K562 (cell line): ENCODE data around the gene LRRC26. TPM values are rescaled to one million over a fixed set of nuclear protein-coding genes. Genes with fewer than 3 reads are reported as not detected.

Experiments
- ATAC-seq: fragments of 200-7000 bp; cut with Tn5 transposase; 3 replicates; pipeline ENCODE4 v1.9.1; 2020; ENCODE audit warnings: moderate library complexity
- BruUV-seq: library from RNA; stranded (reverse); fragments of 400-500 nt; replicated peaks from 2 replicates; lab custom pipeline; 2021; lab: Mats Ljungman, UMichigan
- CTCF ChIA-PET: fragments of 300-600 bp; formaldehyde crosslinking; extraction: SDS; loops from one replicate; lab custom pipeline; 2021; ENCODE audit warnings: low intra/inter-chr PET ratio; lab: Yijun Ruan, JAX
- POLR2A ChIA-PET: fragments of 300-600, 350-650 bp; sonication (Branson Sonifier 250); formaldehyde crosslinking; extraction: SDS; loops from one replicate; lab custom pipeline; 2021; ENCODE audit warnings: antibody characterized with exemption, inconsistent platforms; lab: Yijun Ruan, JAX
- DNase-seq, 4 experiments: peaks; one replicate each; pipeline versions ENCODE4 v3.0.0 to v3.0.0-alpha.2; 2011 to 2018; ENCODE audit warnings: low spot score in 3 of 4, mixed read lengths in 3 of 4; ENCODE audit errors: extremely low read depth in 1 of 4
- FAIRE-seq: peaks from 2 replicates; lab custom pipeline; 2011; peaks lifted over from hg19 to GRCh38; lab: Jason Lieb, UNC
- H2AFZ ChIP-seq: 2 replicates; pipeline ENCODE4 v1.6.0; 2011; ENCODE audit warnings: low read depth, low read length, control low read depth, inconsistent platforms
- H3K27ac ChIP-seq: fragments of 200-600 bp; 3 replicates; pipeline ENCODE4 v1.8.0; 2011; ENCODE audit warnings: low read depth, mild to moderate bottlenecking, control low read depth, inconsistent platforms, low read length, moderate library complexity, mixed read lengths; ENCODE audit errors: extremely low read depth
- H3K27me3 ChIP-seq, 2 experiments: fragments of 300-600 bp in 1 of 2; 2 replicates in 1 of 2; 3 replicates in 1 of 2; pipeline versions ENCODE4 v1.6.0 to v1.8.0; 2011; ENCODE audit warnings: inconsistent platforms in 2 of 2, low read length in 2 of 2, mild to moderate bottlenecking in 1 of 2, mixed read lengths in 1 of 2, moderate library complexity in 1 of 2; ENCODE audit not compliant: control insufficient read depth in 2 of 2, insufficient read depth in 2 of 2
- H3K36me3 ChIP-seq: fragments of 300-600 bp; 3 replicates; pipeline ENCODE4 v1.8.0; 2011; ENCODE audit warnings: mild to moderate bottlenecking, low read length, inconsistent platforms; ENCODE audit not compliant: control insufficient read depth, insufficient read depth
- H3K4me1 ChIP-seq, 2 experiments: fragments of 200-600 bp in 1 of 2; replicated peaks in 1 of 2; 2 replicates in 1 of 2; 3 replicates in 1 of 2; pipeline versions ENCODE4 v1.5.1 to v1.8.0; 2011; ENCODE audit warnings: inconsistent platforms in 2 of 2, low read length in 2 of 2, mild to moderate bottlenecking in 1 of 2, mixed read lengths in 1 of 2, moderate library complexity in 1 of 2; ENCODE audit not compliant: control insufficient read depth in 2 of 2, insufficient read depth in 2 of 2
- H3K4me2 ChIP-seq: 2 replicates; pipeline ENCODE4 v1.6.1; 2011; ENCODE audit warnings: low read length, control low read depth, inconsistent platforms, mixed read lengths; ENCODE audit not compliant: insufficient read depth
- H3K4me3 ChIP-seq: fragments of 200-600 bp; sonication (generic), shearing (Covaris generic); 2 replicates; pipeline ENCODE4 v1.5.1; 2016; ENCODE audit warnings: control low read depth, inconsistent platforms
- H3K79me2 ChIP-seq: fragments of 200-600 bp; 3 replicates; pipeline ENCODE4 v1.8.0; 2011; ENCODE audit warnings: low read length, inconsistent platforms; ENCODE audit not compliant: control insufficient read depth, insufficient read depth
- H3K9ac ChIP-seq, 2 experiments: 2 replicates each; pipeline versions ENCODE4 v1.6.0 to v1.6.1; 2011; ENCODE audit warnings: low read depth in 2 of 2, low read length in 2 of 2, control low read depth in 1 of 2, inconsistent platforms in 1 of 2, mild to moderate bottlenecking in 1 of 2, mixed read lengths in 1 of 2; ENCODE audit not compliant: insufficient read depth in 1 of 2
- H3K9me1 ChIP-seq: one replicate; pipeline ENCODE4 v1.6.0; 2011; ENCODE audit warnings: inconsistent platforms, mild to moderate bottlenecking, low read length, moderate library complexity; ENCODE audit not compliant: control insufficient read depth, insufficient read depth
- H3K9me3 ChIP-seq: replicated peaks from 2 replicates; pipeline ENCODE4 v1.5.1; 2011; ENCODE audit warnings: low read depth, low read length, inconsistent platforms; ENCODE audit not compliant: control insufficient read depth, insufficient read depth
- H4K20me1 ChIP-seq: replicated peaks from 2 replicates; pipeline ENCODE4 v1.6.1; 2011; ENCODE audit warnings: low read length, inconsistent platforms, mixed read lengths; ENCODE audit not compliant: control insufficient read depth, insufficient read depth
- DIDO1 ChIP-seq: fragments of 450-650 bp; IDR thresholded peaks from 2 replicates; pipeline ENCODE4 v1.6.1; 2016; ENCODE audit warnings: low read depth, missing biosample characterization, missing genetic modification characterization
- FIP1L1 ChIP-seq: fragments of 200-400 bp; formaldehyde crosslinking; IDR thresholded peaks from 2 replicates; pipeline ENCODE4 v1.6.1; 2018; ENCODE audit warnings: mild to moderate bottlenecking, low read depth, low read length; ENCODE audit not compliant: poor library complexity, severe bottlenecking
- KAT7 ChIP-seq: sonication (generic); formaldehyde crosslinking; IDR thresholded peaks from 2 replicates; pipeline ENCODE4 v1.8.0; 2022; ENCODE audit warnings: missing genetic modification reagents, mild to moderate bottlenecking, borderline replicate concordance
- KDM5B ChIP-seq: fragments of 200-600 bp; sonication (generic); IDR thresholded peaks from 2 replicates; pipeline ENCODE4 v1.6.1; 2012; ENCODE audit warnings: low read depth, mild to moderate bottlenecking, moderate library complexity, low read length, control low read depth, inconsistent platforms; ENCODE audit not compliant: insufficient replicate concordance
- RB1 ChIP-seq: fragments of 450-650 bp; IDR thresholded peaks from 2 replicates; pipeline ENCODE4 v1.6.1; 2017; ENCODE audit warnings: low read depth, mild to moderate bottlenecking
- RFX1 ChIP-seq: fragments of 450-650 bp; IDR thresholded peaks from 2 replicates; pipeline ENCODE4 v1.6.1; 2016; ENCODE audit warnings: mild to moderate bottlenecking, moderate library complexity
- SOX6 ChIP-seq: fragments of 450-650 bp; IDR thresholded peaks from 2 replicates; pipeline ENCODE4 v1.6.1; 2014; ENCODE audit warnings: mild to moderate bottlenecking
- SP2 ChIP-seq: IDR thresholded peaks from 2 replicates; pipeline ENCODE4 v1.6.1; 2011; ENCODE audit warnings: mild to moderate bottlenecking, low read depth, low read length, moderate library complexity; ENCODE audit not compliant: poor library complexity, severe bottlenecking; ENCODE audit errors: extremely low read depth
- SRF ChIP-seq, 2 experiments: fragments of 250-450, 450-650 bp in 1 of 2; sonication (Bioruptor Pico) in 1 of 2; sonication (generic) in 1 of 2; formaldehyde crosslinking; IDR thresholded peaks; 2 replicates each; pipeline versions ENCODE4 v1.5.0 to v1.5.1; 2020 to 2022; ENCODE audit warnings: mild to moderate bottlenecking in 1 of 2, missing genetic modification reagents in 1 of 2
- ZBTB7A ChIP-seq: IDR thresholded peaks from 2 replicates; pipeline ENCODE4 v1.6.1; 2011; ENCODE audit warnings: low read depth, mild to moderate bottlenecking, low read length, moderate library complexity, borderline replicate concordance; ENCODE audit not compliant: control insufficient read depth
- ZNF699 ChIP-seq: fragments of 250-450 bp; sonication (Bioruptor Pico); IDR thresholded peaks from 2 replicates; pipeline ENCODE4 v1.8.0; 2021; ENCODE audit warnings: mild to moderate bottlenecking, moderate library complexity; ENCODE audit not compliant: insufficient replicate concordance
- ZNF766 ChIP-seq: fragments of 200-800 bp; sonication (Bioruptor generic); conservative IDR thresholded peaks from 2 replicates; pipeline ENCODE4 v1.6.1; 2016; ENCODE audit warnings: missing genetic modification characterization, missing compliant biosample characterization
- WGBS: fragments of 100-300 bp; shearing (Covaris generic); methylation state at CpG from one replicate; pipeline ENCODE4 v1.1.6; 2016; ENCODE audit warnings: low coverage, mixed read lengths; ENCODE audit not compliant: insufficient coverage; ENCODE audit errors: missing lambda C conversion rate; 5-methylcytosine and 5-hydroxymethylcytosine counted together
- in situ Hi-C: fragments of 300-500 bp; cut with MboI; formaldehyde crosslinking; loops from 4 replicates; pipeline ENCODE4 v1.15.0; 2018; ENCODE audit warnings: inconsistent platforms, mixed read lengths
- intact Hi-C: fragments of 100-400 bp; cut with micrococcal nuclease; formaldehyde crosslinking; loops from 2 replicates; pipeline ENCODE4 v1.14.2; 2022
- polyA plus RNA-seq, 8 experiments: library from polyadenylated mRNA; depleted of rRNA in 4 of 8; stranded (reverse) in 5 of 8; unstranded in 3 of 8; fragments of >200 nt; fragmentation: Nextera tagmentation in 2 of 8; fragmentation: Illumina TruSeq in 1 of 8; extraction: Ambion mirVana in 2 of 8; extraction: Trizol in 1 of 8; gene quantifications; 2 replicates each; pipeline versions ENCODE4 v1.2.1 to v1.2.3, GENCODE V29; 2011 to 2014; ENCODE audit warnings: inconsistent platforms in 1 of 8, missing spikeins in 1 of 8
- total RNA-seq, 7 experiments: library from RNA; depleted of rRNA in 6 of 7; stranded (reverse); fragments of >200 nt in 6 of 7; fragmentation: Illumina TruSeq in 2 of 7; extraction: Trizol in 2 of 7; gene quantifications; 2 replicates each; pipeline versions ENCODE4 v1.2.1 to v1.2.3, GENCODE V29; 2011 to 2021; ENCODE audit warnings: low replicate concordance in 1 of 7
- TF ChIP-seq, protein P1 (sequence below): fragments of 450-650 bp; IDR thresholded peaks from 2 replicates; pipeline ENCODE4 v1.6.1; 2016; ENCODE audit warnings: low read depth, mild to moderate bottlenecking, moderate library complexity
- TF ChIP-seq, protein P2 (sequence below): fragments of 250-450 bp; sonication (Bioruptor Pico); IDR thresholded peaks from 2 replicates; pipeline ENCODE4 v1.5.0; 2021; ENCODE audit warnings: mild to moderate bottlenecking, borderline replicate concordance

Gene LRRC26
- total and polyA plus RNA-seq, 9 of the 15 experiments (the other 6 are each of a cell fraction or from before 2014, with no cell fraction given): not detected

DNA sequence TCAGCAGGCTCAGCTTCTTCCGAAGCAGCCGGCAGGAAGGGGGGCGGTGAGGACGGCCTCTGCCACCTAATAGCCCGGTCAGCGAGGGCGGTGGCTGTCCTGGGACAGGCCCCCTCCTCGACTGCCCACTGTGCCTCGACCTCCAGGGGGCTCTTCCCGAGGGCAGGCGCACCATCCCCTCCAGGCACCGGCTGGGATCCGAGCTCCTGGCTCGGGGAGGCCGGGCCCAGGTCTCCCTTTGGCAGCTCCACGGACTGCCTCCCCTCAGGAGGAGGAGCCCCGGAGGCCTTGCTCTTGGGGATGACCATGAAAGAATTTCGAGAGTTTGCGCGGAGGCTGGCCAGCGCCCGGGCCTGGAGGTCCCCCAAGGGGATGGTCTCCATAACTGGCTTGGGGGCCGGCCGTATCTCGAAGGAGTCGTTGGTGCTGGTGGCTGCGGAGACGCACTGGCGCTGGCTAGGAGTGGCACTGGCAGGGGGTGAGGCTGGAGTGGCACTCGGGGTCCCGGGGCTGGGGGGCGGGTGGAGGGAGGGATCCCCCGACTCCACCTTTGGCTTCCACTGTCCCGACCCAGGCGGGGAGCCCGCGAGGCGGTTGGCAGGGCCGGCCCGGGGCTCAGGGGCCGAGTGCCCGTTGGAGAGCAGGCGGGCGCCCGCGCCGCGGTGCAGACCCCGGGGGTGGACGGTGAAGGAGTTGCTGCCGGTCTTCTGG, 29.7 kb upstream of the LRRC26 start (continued):
- TF ChIP-seq DIDO1 (tag) (no peak), KDM5B (peak; percentile 53), ZBTB7A (peak; percentile 22; the same call in 1 of the 2 replicates), RB1 (0 out of 2 replicates have a peak, but pooled peaks have one; percentile 13)
- TF ChIP-seq, protein P1, sequence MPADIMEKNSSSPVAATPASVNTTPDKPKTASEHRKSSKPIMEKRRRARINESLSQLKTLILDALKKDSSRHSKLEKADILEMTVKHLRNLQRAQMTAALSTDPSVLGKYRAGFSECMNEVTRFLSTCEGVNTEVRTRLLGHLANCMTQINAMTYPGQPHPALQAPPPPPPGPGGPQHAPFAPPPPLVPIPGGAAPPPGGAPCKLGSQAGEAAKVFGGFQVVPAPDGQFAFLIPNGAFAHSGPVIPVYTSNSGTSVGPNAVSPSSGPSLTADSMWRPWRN: no peak

DNA sequence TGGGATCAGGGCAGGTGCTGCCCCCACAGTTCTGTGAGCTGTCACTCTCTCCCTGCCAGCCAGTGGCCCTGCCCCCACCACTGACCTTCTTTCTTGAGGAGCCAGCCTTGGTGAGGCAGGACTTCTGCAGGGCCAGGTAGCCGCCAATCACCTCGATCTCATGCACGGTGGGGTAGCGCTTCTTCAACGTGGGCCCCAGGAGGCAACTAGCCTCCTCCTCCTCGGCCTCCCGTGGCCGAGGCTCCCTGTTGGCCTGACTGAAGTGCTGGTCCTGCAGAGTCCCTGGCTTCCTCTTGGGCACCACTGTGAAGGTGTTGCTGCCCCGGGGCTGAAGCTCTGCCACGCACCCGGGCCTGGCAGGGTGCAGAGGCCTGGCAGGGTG, 29.0 kb upstream of the LRRC26 start:
- intact Hi-C loops (no loop called here), in situ Hi-C loops (no loop called here)
- no TSS peak for BruUV-seq
- POLR2A ChIA-PET: interaction anchor here (0.6 to 3.2 kb wide), 5 partner anchors 9 to 394 kb away, joined by 3 to 26 read pairs (median 3); partner anchors contain the start of genes ANAPC2 and SSNA1
- Histone ChIP-seq H3K9ac (peak overlapping the region in 1 of 2 experiments; percentile 89; a peak in 2 of 4 replicates), H4K20me1 (peaks cover 5% of the 10 kb centered on the region), H2AFZ (no peak overlapping the region), H3K27ac (0 out of 3 replicates have a peak overlapping the region, but pooled peaks have one; percentile 10), H3K4me1 (peaks cover 23 to 88% of the 10 kb centered on the region in 2 experiments), H3K9me1 (peaks cover under 1% of the 10 kb centered on the region), H3K27me3 (no peaks in the 10 kb centered on the region), H3K9me3 (no peaks in the 10 kb centered on the region), H3K4me2 (peak overlapping the region; percentile 44), H3K79me2 (peaks cover 65% of the 10 kb centered on the region), H3K4me3 (peak overlapping the region; percentile 37; the same call in 1 of the 2 replicates), H3K36me3 (peaks cover 10% of the 10 kb centered on the region; the same call in 2 of the 3 replicates)
- CTCF ChIA-PET: no interaction called here
- peak; percentile 19 for FAIRE-seq
- WGBS: 52% methylated on average over 11 of the region's 11 CpGs
- no peak for DNase-seq
- no peak for ATAC-seq
- TF ChIP-seq FIP1L1: no peak
- no peak for TF ChIP-seq RFX1
- no peak for TF ChIP-seq ZNF699
- no peak for TF ChIP-seq ZNF766 (CRISPR knock-in tag)
- TF ChIP-seq SRF (CRISPR knock-in tag; IDR thresholded peaks at IDR 0.05): no peak
- TF ChIP-seq SP2: no peak
- TF ChIP-seq, protein P2, sequence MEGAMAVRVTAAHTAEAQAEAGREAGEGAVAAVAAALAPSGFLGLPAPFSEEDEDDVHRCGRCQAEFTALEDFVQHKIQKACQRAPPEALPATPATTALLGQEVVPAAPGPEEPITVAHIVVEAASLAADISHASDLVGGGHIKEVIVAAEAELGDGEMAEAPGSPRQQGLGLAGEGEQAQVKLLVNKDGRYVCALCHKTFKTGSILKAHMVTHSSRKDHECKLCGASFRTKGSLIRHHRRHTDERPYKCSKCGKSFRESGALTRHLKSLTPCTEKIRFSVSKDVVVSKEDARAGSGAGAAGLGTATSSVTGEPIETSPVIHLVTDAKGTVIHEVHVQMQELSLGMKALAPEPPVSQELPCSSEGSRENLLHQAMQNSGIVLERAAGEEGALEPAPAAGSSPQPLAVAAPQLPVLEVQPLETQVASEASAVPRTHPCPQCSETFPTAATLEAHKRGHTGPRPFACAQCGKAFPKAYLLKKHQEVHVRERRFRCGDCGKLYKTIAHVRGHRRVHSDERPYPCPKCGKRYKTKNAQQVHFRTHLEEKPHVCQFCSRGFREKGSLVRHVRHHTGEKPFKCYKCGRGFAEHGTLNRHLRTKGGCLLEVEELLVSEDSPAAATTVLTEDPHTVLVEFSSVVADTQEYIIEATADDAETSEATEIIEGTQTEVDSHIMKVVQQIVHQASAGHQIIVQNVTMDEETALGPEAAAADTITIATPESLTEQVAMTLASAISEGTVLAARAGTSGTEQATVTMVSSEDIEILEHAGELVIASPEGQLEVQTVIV (CRISPR knock-in tag): no peak
- 0 out of 2 replicates have a peak, but pooled peaks have one; percentile 44 for TF ChIP-seq KAT7 (CRISPR knock-in tag)
- no peak for TF ChIP-seq SOX6
